DMS153 treated with DMSO at 0.1 percent for 48 hours (cell line): Measurements from ENCODE around the gene PLXNA2.

Experiments used
- DNase-seq: peaks from one replicate; lab custom pipeline; 2025; ENCODE audit not compliant: unreplicated experiment; lab: John Stamatoyannopoulos, UW

PLXNA2 gene

DNA sequence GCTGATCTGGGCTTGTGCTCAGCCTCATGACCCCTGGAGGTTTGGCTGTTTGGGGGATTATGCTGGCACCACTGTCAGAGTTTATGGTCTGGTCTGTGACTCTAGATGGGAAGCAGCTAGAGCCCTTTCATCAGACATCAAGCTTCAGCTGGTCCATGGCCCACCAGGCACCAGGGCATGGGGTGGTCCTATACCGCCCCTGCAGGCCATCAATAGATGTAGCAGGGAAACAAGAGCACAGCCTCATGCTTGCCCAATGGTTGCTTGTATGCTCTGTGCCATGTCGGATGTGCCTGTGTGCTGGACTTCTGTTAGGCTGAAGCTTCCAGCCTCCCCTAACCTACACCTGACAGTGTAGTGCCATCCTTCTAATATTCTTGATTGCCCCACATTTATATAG, 262.2 kb downstream of the PLXNA2 start:
- no peak for DNase-seq

- no peak for DNase-seq
Measured at GRCh38 chr1:207978441-207978840, 265.7 kb downstream of the PLXNA2 start.

- DNase-seq = no peak
Measured at GRCh38 chr1:207977876-207978275, 266.3 kb downstream of the PLXNA2 start.

DNA sequence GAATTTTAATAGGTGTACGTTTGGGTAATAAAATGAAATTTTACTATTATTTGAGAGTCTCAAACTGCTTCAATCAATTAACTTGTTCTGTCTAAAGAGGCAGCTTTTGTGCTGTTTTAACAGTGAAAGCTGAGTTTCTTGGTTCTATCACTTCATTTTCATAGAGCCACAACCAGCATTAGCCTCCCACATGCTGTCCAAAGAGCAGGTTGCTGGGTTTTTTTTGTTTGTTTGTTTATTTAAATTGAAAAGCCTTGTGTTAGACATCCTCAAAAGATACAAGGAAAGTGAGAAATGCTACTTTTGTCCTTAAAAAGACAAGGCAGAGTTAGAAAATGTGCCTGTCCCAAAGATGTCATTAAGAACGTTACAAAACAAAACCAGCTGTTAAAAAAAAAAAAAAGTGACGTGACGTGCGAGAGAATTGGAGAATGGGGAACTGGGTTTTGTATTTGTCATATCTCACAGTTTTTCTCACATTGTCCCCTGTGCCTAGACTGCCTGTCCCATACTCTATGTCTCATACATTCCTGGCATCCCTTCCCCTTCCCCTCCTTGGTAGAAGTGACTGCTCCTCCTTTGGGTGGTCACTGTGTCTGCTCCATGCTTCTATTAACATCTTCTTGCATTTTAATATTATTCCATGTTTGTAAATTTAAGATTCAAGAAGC, 270.2 kb downstream of the PLXNA2 start:
- DNase-seq = no peak

GRCh38 chr1:207972337-207972736, 271.8 kb downstream of the PLXNA2 start:
- no peak for DNase-seq
